ENCODE data around the gene TSPAN32. TPM values are rescaled to one million over a fixed set of nuclear protein-coding genes. Genes with fewer than 3 reads are reported as not detected.
"Not testable (repeated sequence)": the region's sequence is repeated elsewhere in the genome, so short reads cannot be mapped to it uniquely, and the experiment has no call there.

Gene TSPAN32
- total RNA-seq, 1 donor from 2014 or later: not detected

DNA sequence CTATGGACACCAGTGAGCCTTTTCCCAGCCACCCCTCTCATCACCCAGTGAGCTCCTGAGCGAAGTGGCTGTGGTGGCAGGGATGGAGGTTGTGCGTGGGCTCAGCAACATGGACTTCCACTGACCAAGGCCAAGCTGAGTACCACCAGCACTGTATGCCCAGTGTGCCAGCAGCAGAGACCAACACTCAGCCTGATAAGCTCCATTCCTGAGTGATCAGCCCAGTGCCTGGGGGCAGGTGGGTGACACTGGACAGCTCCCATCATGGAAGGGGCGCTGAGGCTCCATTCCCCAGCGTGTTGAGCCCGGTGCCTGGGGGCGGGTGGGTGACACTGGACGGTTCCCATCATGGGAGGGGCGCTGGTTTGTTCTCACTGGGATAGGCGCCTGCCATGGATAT is 57.7 kb downstream of the TSPAN32 start:
- no peak for DNase-seq (ENCODE audit: low read depth)
- no peak overlapping the region for H3K4me3 ChIP-seq (ENCODE audit: low read depth, low read length)
- no peak for TF ChIP-seq CTCF (conservative IDR thresholded peaks at IDR 0.05; ENCODE audit: low read depth, low read length)

- no peak for DNase-seq (ENCODE audit: low read depth)
- H3K4me3 ChIP-seq (ENCODE audit: low read depth, low read length): no peak overlapping the region
- TF ChIP-seq CTCF (conservative IDR thresholded peaks at IDR 0.05; ENCODE audit: low read depth, low read length): no peak
Observed at GRCh38 chr11:2360081-2360642, 58.3 kb downstream of the TSPAN32 start.

GRCh38 chr11:2361565-2361964 is 59.8 kb downstream of the TSPAN32 start:
- no peak for TF ChIP-seq CTCF (conservative IDR thresholded peaks at IDR 0.05; ENCODE audit: low read depth, low read length)
- DNase-seq (ENCODE audit: low read depth): no peak
- no peak overlapping the region for H3K4me3 ChIP-seq (ENCODE audit: low read depth, low read length)

GRCh38 chr11:2362414-2362813 is 60.6 kb downstream of the TSPAN32 start:
- no peak for DNase-seq (ENCODE audit: low read depth)
- no peak overlapping the region for H3K4me3 ChIP-seq (ENCODE audit: low read depth, low read length)
- TF ChIP-seq CTCF (conservative IDR thresholded peaks at IDR 0.05; ENCODE audit: low read depth, low read length): no peak

- H3K4me3 ChIP-seq (ENCODE audit: low read depth, low read length): no peak overlapping the region
- no peak for DNase-seq (ENCODE audit: low read depth)
- no peak for TF ChIP-seq CTCF (conservative IDR thresholded peaks at IDR 0.05; ENCODE audit: low read depth, low read length)
Observed at GRCh38 chr11:2363130-2363529, 61.3 kb downstream of the TSPAN32 start.

- no peak overlapping the region for H3K4me3 ChIP-seq (ENCODE audit: low read depth, low read length)
- DNase-seq (ENCODE audit: low read depth): no peak
- TF ChIP-seq CTCF (conservative IDR thresholded peaks at IDR 0.05; ENCODE audit: low read depth, low read length): no peak
Observed at GRCh38 chr11:2363577-2364370, 62.0 kb downstream of the TSPAN32 start.

- not testable (repeated sequence) for H3K4me3 ChIP-seq (ENCODE audit: low read depth, low read length); DNase-seq (ENCODE audit: low read depth)
Observed at GRCh38 chr11:2364386-2364785, 62.6 kb downstream of the TSPAN32 start.

Data from epithelial cell of proximal tubule (primary cell).